HFFc6 (cell line): Measurements from ENCODE around the gene PEAK3. TPM values are rescaled to one million over a fixed set of nuclear protein-coding genes. Genes with fewer than 3 reads are reported as not detected.

Experiments
- DNase-seq: peaks from one replicate; pipeline ENCODE4 v3.0.0-alpha.2; 2018
- H3K27ac Mint-ChIP-seq: 2 replicates; pipeline ENCODE4 v1.8.0; 2020; ENCODE audit warnings: mild to moderate bottlenecking, mixed read lengths
- H3K27me3 Mint-ChIP-seq: 2 replicates; pipeline ENCODE4 v1.8.0; 2021; ENCODE audit warnings: mild to moderate bottlenecking, moderate library complexity, mixed read lengths; ENCODE audit not compliant: insufficient read depth
- H3K36me3 Mint-ChIP-seq: 2 replicates; pipeline ENCODE4 v1.8.0; 2021; ENCODE audit warnings: low read depth, mixed read lengths
- H3K4me1 Mint-ChIP-seq: 2 replicates; pipeline ENCODE4 v1.8.0; 2020; ENCODE audit warnings: low read depth, mixed read lengths
- H3K4me3 Mint-ChIP-seq: 2 replicates; pipeline ENCODE4 v1.8.0; 2020; ENCODE audit warnings: mild to moderate bottlenecking, moderate library complexity, mixed read lengths
- H3K9me3 Mint-ChIP-seq: 2 replicates; pipeline ENCODE4 v1.8.0; 2020; ENCODE audit warnings: mild to moderate bottlenecking, mixed read lengths
- total RNA-seq, 6 experiments: library from RNA; stranded (reverse); fragmentation: NEBNext Ultra II Directional; extraction: Animal tissue kit (Norgen Biotek cat#: 25700); gene quantifications; 2 replicates in 1 of 6; 3 replicates in 5 of 6; pipeline ENCODE4 v1.2.3, GENCODE V29; 2021
- TF ChIP-seq, protein P1 (sequence below): fragments of 200-600 bp; sonication (generic); IDR thresholded peaks from 2 replicates; pipeline ENCODE4 v1.5.0; 2021; ENCODE audit warnings: antibody characterized with exemption, mild to moderate bottlenecking

The PEAK3 gene
- total RNA-seq, 6 experiments from 2014 or later: 0.07 to 0.53 (median 0.36) TPM

DNA sequence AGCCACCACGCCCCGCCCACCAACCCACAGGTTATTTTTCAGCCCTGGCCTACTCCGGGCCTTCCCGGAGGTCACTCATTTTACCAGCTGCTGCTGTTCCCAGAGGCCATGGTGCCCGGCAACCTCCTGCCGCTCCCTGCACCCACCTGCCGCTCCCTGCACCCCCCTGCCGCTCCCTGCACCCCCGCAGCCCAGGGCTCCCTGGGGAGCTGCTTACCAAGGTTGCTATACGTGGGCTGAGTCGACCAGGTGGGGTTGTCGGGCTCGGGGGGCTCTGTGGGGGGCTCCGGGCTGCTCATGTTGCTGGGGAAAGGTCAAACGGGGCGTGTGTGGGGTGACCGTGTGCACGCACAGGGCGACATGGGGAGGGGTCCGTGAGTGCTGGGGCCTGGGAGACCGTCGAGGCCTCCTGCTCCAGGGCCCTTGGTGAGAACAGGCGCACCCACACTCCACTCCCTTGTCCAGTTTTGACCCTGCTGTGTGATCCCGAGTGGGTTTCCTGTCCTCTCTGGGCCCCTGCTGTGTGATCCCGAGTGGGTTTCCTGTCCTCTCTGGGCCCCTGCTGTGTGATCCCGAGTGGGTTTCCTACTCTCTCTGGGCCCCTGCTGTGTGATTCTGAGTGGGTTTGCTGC is 1.2 kb downstream of the PEAK3 start:
- no peak overlapping the region for H3K4me3 Mint-ChIP-seq
- peaks cover 5% of the 10 kb centered on the region; the same call in 1 of the 2 replicates for H3K36me3 Mint-ChIP-seq
- no peaks in the 10 kb centered on the region for H3K9me3 Mint-ChIP-seq
- H3K4me1 Mint-ChIP-seq: peaks cover 11% of the 10 kb centered on the region; the same call in 1 of the 2 replicates
- TF ChIP-seq, protein P1, sequence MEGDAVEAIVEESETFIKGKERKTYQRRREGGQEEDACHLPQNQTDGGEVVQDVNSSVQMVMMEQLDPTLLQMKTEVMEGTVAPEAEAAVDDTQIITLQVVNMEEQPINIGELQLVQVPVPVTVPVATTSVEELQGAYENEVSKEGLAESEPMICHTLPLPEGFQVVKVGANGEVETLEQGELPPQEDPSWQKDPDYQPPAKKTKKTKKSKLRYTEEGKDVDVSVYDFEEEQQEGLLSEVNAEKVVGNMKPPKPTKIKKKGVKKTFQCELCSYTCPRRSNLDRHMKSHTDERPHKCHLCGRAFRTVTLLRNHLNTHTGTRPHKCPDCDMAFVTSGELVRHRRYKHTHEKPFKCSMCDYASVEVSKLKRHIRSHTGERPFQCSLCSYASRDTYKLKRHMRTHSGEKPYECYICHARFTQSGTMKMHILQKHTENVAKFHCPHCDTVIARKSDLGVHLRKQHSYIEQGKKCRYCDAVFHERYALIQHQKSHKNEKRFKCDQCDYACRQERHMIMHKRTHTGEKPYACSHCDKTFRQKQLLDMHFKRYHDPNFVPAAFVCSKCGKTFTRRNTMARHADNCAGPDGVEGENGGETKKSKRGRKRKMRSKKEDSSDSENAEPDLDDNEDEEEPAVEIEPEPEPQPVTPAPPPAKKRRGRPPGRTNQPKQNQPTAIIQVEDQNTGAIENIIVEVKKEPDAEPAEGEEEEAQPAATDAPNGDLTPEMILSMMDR: no peak
- peaks cover 7% of the 10 kb centered on the region for H3K27me3 Mint-ChIP-seq
- no peak for DNase-seq
- no peak overlapping the region for H3K27ac Mint-ChIP-seq

DNA sequence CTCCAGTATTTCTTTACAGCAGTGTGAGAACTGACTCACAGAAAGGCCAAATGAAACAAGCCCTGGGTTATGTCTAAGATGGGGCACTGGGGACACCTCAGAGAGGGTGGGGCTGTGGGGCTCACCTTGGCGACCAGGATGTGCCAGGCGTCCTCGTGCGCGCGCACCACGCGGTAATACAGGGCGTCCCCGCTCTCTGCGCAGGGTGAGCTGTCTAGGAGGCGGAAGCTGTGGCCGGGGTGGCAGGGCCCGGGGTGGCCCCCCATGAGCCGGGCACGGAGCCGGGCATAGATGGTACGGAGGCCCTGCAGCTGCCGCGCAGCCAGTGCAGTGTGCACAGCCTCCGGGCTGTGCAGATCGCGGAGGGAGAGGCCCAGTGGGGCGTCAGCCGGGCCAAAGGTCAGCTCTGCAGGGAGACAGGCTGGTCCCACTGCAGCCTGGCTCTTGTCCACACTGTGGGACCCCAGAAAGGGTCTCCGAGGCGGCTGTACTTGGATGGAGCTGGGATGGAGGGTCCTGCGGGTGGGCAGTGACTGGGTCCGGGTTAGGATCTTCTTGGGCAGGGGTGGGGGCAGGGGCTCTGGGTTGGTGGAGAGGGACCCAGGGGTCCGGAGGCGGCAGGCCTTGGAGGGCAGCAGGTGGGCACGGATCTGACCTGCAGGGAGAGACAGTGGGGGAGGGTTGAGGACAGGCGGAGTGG is 3.4 kb downstream of the PEAK3 start:
- TF ChIP-seq, protein P1: no peak
- Mint-ChIP-seq H3K4me3 (no peak overlapping the region), H3K27me3 (peaks cover 20% of the 10 kb centered on the region), H3K27ac (no peak overlapping the region), H3K36me3 (peaks cover 19% of the 10 kb centered on the region), H3K4me1 (peaks cover 26% of the 10 kb centered on the region), H3K9me3 (no peaks in the 10 kb centered on the region)
- DNase-seq: no peak

DNA sequence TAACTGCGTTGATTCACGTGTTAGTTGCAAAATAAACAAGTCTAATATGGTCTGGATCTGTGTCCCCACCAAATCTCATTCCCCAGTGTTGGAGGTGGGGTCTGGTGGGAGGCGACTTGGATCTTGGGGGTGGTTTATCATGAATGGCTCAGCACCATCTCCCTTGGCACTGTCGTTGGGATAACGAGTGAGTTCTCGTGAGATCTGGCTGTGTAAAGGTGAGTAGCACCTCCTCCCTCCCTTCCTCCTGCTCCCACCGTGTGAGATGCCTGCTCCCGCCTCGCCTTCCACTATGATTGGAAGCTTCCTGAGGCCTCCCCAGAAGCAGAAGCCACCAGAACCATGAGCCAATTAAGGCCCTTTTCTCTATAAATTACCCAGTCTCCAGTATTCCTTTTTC is 4.8 kb downstream of the PEAK3 start:
- Mint-ChIP-seq H3K9me3 (no peaks in the 10 kb centered on the region), H3K4me1 (peaks cover 34% of the 10 kb centered on the region), H3K4me3 (no peak overlapping the region; the same call in 1 of the 2 replicates), H3K36me3 (peaks cover 22% of the 10 kb centered on the region), H3K27me3 (peaks cover 20% of the 10 kb centered on the region), H3K27ac (peak overlapping the region; percentile 46; the same call in 1 of the 2 replicates)
- DNase-seq: no peak
- TF ChIP-seq, protein P1: no peak

DNA sequence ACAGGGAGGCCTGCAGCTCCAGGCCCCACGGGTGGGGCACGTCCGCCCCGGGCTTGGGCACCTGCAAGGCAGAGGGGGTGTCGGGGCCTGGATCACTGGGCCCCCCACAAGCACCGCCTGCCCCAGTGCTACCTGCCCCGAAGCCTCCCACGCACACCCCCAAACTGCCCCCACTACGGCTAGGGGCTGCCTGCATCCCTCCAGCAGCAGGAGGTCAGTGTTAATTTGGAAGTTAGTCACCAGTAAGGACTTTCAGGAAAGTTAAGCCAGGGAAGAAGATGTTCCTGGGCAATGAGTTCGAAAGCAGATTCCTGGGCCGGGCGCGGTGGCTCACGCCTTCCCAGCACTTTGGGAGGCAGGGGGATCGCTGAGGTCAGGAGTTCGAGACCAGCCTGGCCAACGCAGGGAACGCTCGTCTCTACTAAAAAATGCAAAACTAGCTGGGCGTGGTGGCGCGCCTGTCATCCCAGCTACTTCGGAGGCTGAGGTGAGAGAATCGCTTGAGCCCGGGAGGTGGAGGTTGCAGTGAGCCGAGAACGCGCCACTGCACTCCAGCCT is 5.5 kb downstream of the PEAK3 start:
- Mint-ChIP-seq H3K36me3 (peaks cover 27% of the 10 kb centered on the region), H3K4me1 (peaks cover 34% of the 10 kb centered on the region), H3K4me3 (no peak overlapping the region), H3K27me3 (peaks cover 24% of the 10 kb centered on the region), H3K9me3 (no peaks in the 10 kb centered on the region), H3K27ac (no peak overlapping the region)
- TF ChIP-seq, protein P1: no peak
- DNase-seq: no peak

DNA sequence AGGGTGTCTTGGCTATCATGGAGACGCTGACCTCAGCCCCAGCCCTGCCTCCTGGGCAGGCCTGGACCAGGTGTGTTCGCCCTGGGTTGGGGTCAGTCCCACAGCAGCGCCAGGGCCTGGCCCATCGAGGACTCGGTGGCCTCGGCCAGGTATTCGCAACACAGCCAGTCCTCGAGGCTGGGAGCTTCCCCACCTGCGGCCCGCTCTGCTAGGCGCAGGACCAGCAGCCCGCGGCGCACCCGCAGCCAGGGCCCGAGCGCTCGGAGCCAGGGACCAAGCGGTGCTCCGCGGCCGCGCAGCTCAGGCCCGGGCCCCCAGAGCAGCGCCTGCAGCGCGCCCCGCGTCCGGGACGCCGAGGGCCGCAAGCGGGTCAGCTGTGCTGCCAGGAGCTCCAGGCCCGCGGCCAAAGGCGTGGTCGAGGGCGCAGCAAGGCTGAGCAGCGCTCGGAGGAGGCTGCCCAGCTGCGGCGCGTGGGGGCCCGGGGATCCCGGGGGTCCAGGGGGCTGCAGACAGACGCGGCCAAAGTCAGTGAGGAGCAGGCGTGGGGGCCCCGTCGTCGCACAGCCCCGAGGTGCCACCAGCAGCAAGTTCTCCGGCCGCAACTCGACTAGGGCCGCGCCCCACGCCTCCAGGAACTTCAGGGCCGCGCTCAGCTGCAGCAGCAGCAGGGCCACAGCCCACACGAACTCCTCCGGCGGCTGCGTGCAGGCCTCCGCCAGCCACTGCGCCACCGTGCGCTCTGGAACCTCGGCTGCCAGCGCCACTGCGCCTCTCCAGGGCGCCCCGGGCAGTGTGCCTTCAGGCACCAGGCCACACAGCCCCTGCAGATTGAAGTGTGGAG is 6.2 kb downstream of the PEAK3 start:
- H3K27me3 Mint-ChIP-seq: peaks cover 26% of the 10 kb centered on the region
- H3K36me3 Mint-ChIP-seq: peaks cover 30% of the 10 kb centered on the region
- no peaks in the 10 kb centered on the region for H3K9me3 Mint-ChIP-seq
- TF ChIP-seq, protein P1: no peak
- H3K4me3 Mint-ChIP-seq: no peak overlapping the region
- DNase-seq: no peak
- no peak overlapping the region for H3K27ac Mint-ChIP-seq
- H3K4me1 Mint-ChIP-seq: peaks cover 36% of the 10 kb centered on the region
